Measurements from ENCODE around the gene PDE7B.
"Not testable (repeated sequence)": the region's sequence is repeated elsewhere in the genome, so short reads cannot be mapped to it uniquely, and the experiment has no call there.

PDE7B gene

GRCh38 chr6:136224974-136225373 lies 373.5 kb downstream of the PDE7B start:
- H3K9me3 Mint-ChIP-seq (ENCODE audit: low read depth); H3K4me1 Mint-ChIP-seq (ENCODE audit: low read depth); H3K27me3 Mint-ChIP-seq; H3K27ac Mint-ChIP-seq; H3K36me3 Mint-ChIP-seq; H3K4me3 Mint-ChIP-seq: not testable (repeated sequence)

- Mint-ChIP-seq H3K4me3 (no peak overlapping the region), H3K4me1 (ENCODE audit: low read depth) (peaks cover 10% of the 10 kb centered on the region), H3K9me3 (ENCODE audit: low read depth) (no peaks in the 10 kb centered on the region), H3K27ac (no peak overlapping the region), H3K36me3 (no peaks in the 10 kb centered on the region), H3K27me3 (no peaks in the 10 kb centered on the region)
Observed at GRCh38 chr6:136225496-136225895, 374.0 kb downstream of the PDE7B start.

- no peaks in the 10 kb centered on the region for H3K27me3 Mint-ChIP-seq
Observed at GRCh38 chr6:136226027-136226673, 374.6 kb downstream of the PDE7B start.

GRCh38 chr6:136226674-136227377 lies 375.3 kb downstream of the PDE7B start:
- Mint-ChIP-seq H3K27ac (no peak overlapping the region), H3K27me3 (no peaks in the 10 kb centered on the region), H3K4me1 (ENCODE audit: low read depth) (peaks cover 10% of the 10 kb centered on the region), H3K4me3 (peak overlapping the region; percentile 55), H3K36me3 (no peaks in the 10 kb centered on the region), H3K9me3 (ENCODE audit: low read depth) (no peaks in the 10 kb centered on the region)

More at GRCh38 chr6:136226027-136226673, 374.6 kb downstream of the PDE7B start:
- H3K36me3 Mint-ChIP-seq: no peaks in the 10 kb centered on the region
- H3K4me3 Mint-ChIP-seq: peak overlapping the region; percentile 55
- no peaks in the 10 kb centered on the region for H3K9me3 Mint-ChIP-seq (ENCODE audit: low read depth)
- H3K27ac Mint-ChIP-seq: no peak overlapping the region
- peaks cover 10% of the 10 kb centered on the region for H3K4me1 Mint-ChIP-seq (ENCODE audit: low read depth)

- H3K9me3 Mint-ChIP-seq (ENCODE audit: low read depth): no peaks in the 10 kb centered on the region
- H3K4me3 Mint-ChIP-seq: no peak overlapping the region
Observed at GRCh38 chr6:136228814-136229213, 377.3 kb downstream of the PDE7B start.

GRCh38 chr6:136230219-136230853 lies 378.8 kb downstream of the PDE7B start:
- Mint-ChIP-seq H3K4me3 (no peak overlapping the region), H3K9me3 (ENCODE audit: low read depth) (no peaks in the 10 kb centered on the region), H3K27ac (no peak overlapping the region), H3K27me3 (no peaks in the 10 kb centered on the region), H3K4me1 (ENCODE audit: low read depth) (peaks cover 10% of the 10 kb centered on the region), H3K36me3 (peaks cover 13% of the 10 kb centered on the region)

More at GRCh38 chr6:136228814-136229213, 377.3 kb downstream of the PDE7B start:
- Mint-ChIP-seq H3K4me1 (ENCODE audit: low read depth) (peaks cover 10% of the 10 kb centered on the region), H3K27me3 (no peaks in the 10 kb centered on the region), H3K27ac (no peak overlapping the region), H3K36me3 (peaks cover 6% of the 10 kb centered on the region)

GRCh38 chr6:136232701-136233100 lies 381.2 kb downstream of the PDE7B start:
- Mint-ChIP-seq H3K4me1 (ENCODE audit: low read depth) (peaks cover 10% of the 10 kb centered on the region), H3K36me3 (peaks cover 16% of the 10 kb centered on the region), H3K4me3 (no peak overlapping the region)

GRCh38 chr6:136235233-136235564 lies 383.7 kb downstream of the PDE7B start:
- Mint-ChIP-seq H3K4me1 (ENCODE audit: low read depth) (peaks cover 10% of the 10 kb centered on the region), H3K27ac (no peak overlapping the region), H3K36me3 (peaks cover 28% of the 10 kb centered on the region), H3K27me3 (no peaks in the 10 kb centered on the region), H3K4me3 (no peak overlapping the region), H3K9me3 (ENCODE audit: low read depth) (no peaks in the 10 kb centered on the region)

More at GRCh38 chr6:136232701-136233100, 381.2 kb downstream of the PDE7B start:
- no peaks in the 10 kb centered on the region for H3K27me3 Mint-ChIP-seq
- H3K9me3 Mint-ChIP-seq (ENCODE audit: low read depth): no peaks in the 10 kb centered on the region
- no peak overlapping the region for H3K27ac Mint-ChIP-seq

GRCh38 chr6:136236466-136237293 lies 385.2 kb downstream of the PDE7B start:
- Mint-ChIP-seq H3K9me3 (ENCODE audit: low read depth) (no peaks in the 10 kb centered on the region), H3K36me3 (peaks cover 28% of the 10 kb centered on the region), H3K27me3 (no peaks in the 10 kb centered on the region), H3K4me1 (ENCODE audit: low read depth) (peaks cover 10% of the 10 kb centered on the region), H3K27ac (peak overlapping the region; percentile 19), H3K4me3 (no peak overlapping the region)

- H3K9me3 Mint-ChIP-seq (ENCODE audit: low read depth): no peaks in the 10 kb centered on the region
- H3K4me3 Mint-ChIP-seq: no peak overlapping the region
- H3K27ac Mint-ChIP-seq: no peak overlapping the region
- H3K27me3 Mint-ChIP-seq: no peaks in the 10 kb centered on the region
- peaks cover 11% of the 10 kb centered on the region for H3K36me3 Mint-ChIP-seq
- H3K4me1 Mint-ChIP-seq (ENCODE audit: low read depth): peaks cover 5% of the 10 kb centered on the region
Observed at GRCh38 chr6:136244061-136244616, 392.6 kb downstream of the PDE7B start.

All from activated naive CD8-positive, alpha-beta T cell (primary cell).